K562 (cell line): ENCODE data around the gene ZNF521. TPM values are rescaled to one million over a fixed set of nuclear protein-coding genes. Genes with fewer than 3 reads are reported as not detected.

Source experiments
- ATAC-seq: fragments of 200-7000 bp; cut with Tn5 transposase; 3 replicates; pipeline ENCODE4 v1.9.1; 2020; ENCODE audit warnings: moderate library complexity
- BruUV-seq: library from RNA; stranded (reverse); fragments of 400-500 nt; replicated peaks from 2 replicates; lab custom pipeline; 2021; lab: Mats Ljungman, UMichigan
- CTCF ChIA-PET: fragments of 300-600 bp; formaldehyde crosslinking; extraction: SDS; loops from one replicate; lab custom pipeline; 2021; ENCODE audit warnings: low intra/inter-chr PET ratio; lab: Yijun Ruan, JAX
- POLR2A ChIA-PET: fragments of 300-600, 350-650 bp; sonication (Branson Sonifier 250); formaldehyde crosslinking; extraction: SDS; loops from one replicate; lab custom pipeline; 2021; ENCODE audit warnings: antibody characterized with exemption, inconsistent platforms; lab: Yijun Ruan, JAX
- DNase-seq, 4 experiments: peaks; one replicate each; pipeline versions ENCODE4 v3.0.0 to v3.0.0-alpha.2; 2011 to 2018; ENCODE audit warnings: low spot score in 3 of 4, mixed read lengths in 3 of 4; ENCODE audit errors: extremely low read depth in 1 of 4
- FAIRE-seq: peaks from 2 replicates; lab custom pipeline; 2011; peaks lifted over from hg19 to GRCh38; lab: Jason Lieb, UNC
- H2AFZ ChIP-seq: 2 replicates; pipeline ENCODE4 v1.6.0; 2011; ENCODE audit warnings: low read depth, low read length, control low read depth, inconsistent platforms
- H3K27ac ChIP-seq: fragments of 200-600 bp; 3 replicates; pipeline ENCODE4 v1.8.0; 2011; ENCODE audit warnings: low read depth, mild to moderate bottlenecking, control low read depth, inconsistent platforms, low read length, moderate library complexity, mixed read lengths; ENCODE audit errors: extremely low read depth
- H3K27me3 ChIP-seq, 2 experiments: fragments of 300-600 bp in 1 of 2; 2 replicates in 1 of 2; 3 replicates in 1 of 2; pipeline versions ENCODE4 v1.6.0 to v1.8.0; 2011; ENCODE audit warnings: inconsistent platforms in 2 of 2, low read length in 2 of 2, mild to moderate bottlenecking in 1 of 2, mixed read lengths in 1 of 2, moderate library complexity in 1 of 2; ENCODE audit not compliant: control insufficient read depth in 2 of 2, insufficient read depth in 2 of 2
- H3K36me3 ChIP-seq: fragments of 300-600 bp; 3 replicates; pipeline ENCODE4 v1.8.0; 2011; ENCODE audit warnings: mild to moderate bottlenecking, low read length, inconsistent platforms; ENCODE audit not compliant: control insufficient read depth, insufficient read depth
- H3K4me1 ChIP-seq, 2 experiments: fragments of 200-600 bp in 1 of 2; replicated peaks in 1 of 2; 2 replicates in 1 of 2; 3 replicates in 1 of 2; pipeline versions ENCODE4 v1.5.1 to v1.8.0; 2011; ENCODE audit warnings: inconsistent platforms in 2 of 2, low read length in 2 of 2, mild to moderate bottlenecking in 1 of 2, mixed read lengths in 1 of 2, moderate library complexity in 1 of 2; ENCODE audit not compliant: control insufficient read depth in 2 of 2, insufficient read depth in 2 of 2
- H3K4me2 ChIP-seq: 2 replicates; pipeline ENCODE4 v1.6.1; 2011; ENCODE audit warnings: low read length, control low read depth, inconsistent platforms, mixed read lengths; ENCODE audit not compliant: insufficient read depth
- H3K4me3 ChIP-seq: fragments of 200-600 bp; sonication (generic), shearing (Covaris generic); 2 replicates; pipeline ENCODE4 v1.5.1; 2016; ENCODE audit warnings: control low read depth, inconsistent platforms
- H3K79me2 ChIP-seq: fragments of 200-600 bp; 3 replicates; pipeline ENCODE4 v1.8.0; 2011; ENCODE audit warnings: low read length, inconsistent platforms; ENCODE audit not compliant: control insufficient read depth, insufficient read depth
- H3K9ac ChIP-seq, 2 experiments: 2 replicates each; pipeline versions ENCODE4 v1.6.0 to v1.6.1; 2011; ENCODE audit warnings: low read depth in 2 of 2, low read length in 2 of 2, control low read depth in 1 of 2, inconsistent platforms in 1 of 2, mild to moderate bottlenecking in 1 of 2, mixed read lengths in 1 of 2; ENCODE audit not compliant: insufficient read depth in 1 of 2
- H3K9me1 ChIP-seq: one replicate; pipeline ENCODE4 v1.6.0; 2011; ENCODE audit warnings: inconsistent platforms, mild to moderate bottlenecking, low read length, moderate library complexity; ENCODE audit not compliant: control insufficient read depth, insufficient read depth
- H3K9me3 ChIP-seq: replicated peaks from 2 replicates; pipeline ENCODE4 v1.5.1; 2011; ENCODE audit warnings: low read depth, low read length, inconsistent platforms; ENCODE audit not compliant: control insufficient read depth, insufficient read depth
- H4K20me1 ChIP-seq: replicated peaks from 2 replicates; pipeline ENCODE4 v1.6.1; 2011; ENCODE audit warnings: low read length, inconsistent platforms, mixed read lengths; ENCODE audit not compliant: control insufficient read depth, insufficient read depth
- CAMTA2 ChIP-seq: fragments of 250-450 bp; sonication (Bioruptor Pico); conservative IDR thresholded peaks from 2 replicates; pipeline ENCODE4 v1.5.1; 2022
- CBX8 ChIP-seq: fragments of 200-600 bp; sonication (generic); IDR thresholded peaks from 2 replicates; pipeline ENCODE4 v1.6.1; 2012; ENCODE audit warnings: borderline replicate concordance, mixed run types, low read depth, mild to moderate bottlenecking, moderate library complexity, mixed read lengths, low read length, control low read depth, inconsistent platforms; ENCODE audit not compliant: poor library complexity, severe bottlenecking; ENCODE audit errors: extremely low read depth
- PHF20 ChIP-seq: fragments of 450-650 bp; IDR thresholded peaks from 2 replicates; pipeline ENCODE4 v1.6.1; 2018; ENCODE audit not compliant: partially characterized antibody
- PPARD ChIP-seq: fragments of 250-450 bp; sonication (Bioruptor Pico); IDR thresholded peaks from 2 replicates; pipeline ENCODE4 v1.8.0; 2022; ENCODE audit warnings: inconsistent platforms, mild to moderate bottlenecking, moderate library complexity
- RB1 ChIP-seq: fragments of 450-650 bp; IDR thresholded peaks from 2 replicates; pipeline ENCODE4 v1.6.1; 2017; ENCODE audit warnings: low read depth, mild to moderate bottlenecking
- SMARCA5 ChIP-seq: fragments of 450-650 bp; IDR thresholded peaks from 2 replicates; pipeline ENCODE4 v1.6.1; 2016
- SNIP1 ChIP-seq: fragments of 450-650 bp; IDR thresholded peaks from 2 replicates; pipeline ENCODE4 v1.7.1; 2017; ENCODE audit warnings: low read depth, mild to moderate bottlenecking
- SREBF1 ChIP-seq: fragments of 150-350 bp; IDR thresholded peaks from 2 replicates; pipeline ENCODE4 v1.6.1; 2014; ENCODE audit warnings: antibody characterized with exemption, low read depth, low read length, borderline replicate concordance
- ZBTB43 ChIP-seq: sonication (generic); formaldehyde crosslinking; IDR thresholded peaks from 2 replicates; pipeline ENCODE4 v1.8.0; 2023; ENCODE audit warnings: mild to moderate bottlenecking, missing genetic modification reagents
- WGBS: fragments of 100-300 bp; shearing (Covaris generic); methylation state at CpG from one replicate; pipeline ENCODE4 v1.1.6; 2016; ENCODE audit warnings: low coverage, mixed read lengths; ENCODE audit not compliant: insufficient coverage; ENCODE audit errors: missing lambda C conversion rate; 5-methylcytosine and 5-hydroxymethylcytosine counted together
- in situ Hi-C: fragments of 300-500 bp; cut with MboI; formaldehyde crosslinking; loops from 4 replicates; pipeline ENCODE4 v1.15.0; 2018; ENCODE audit warnings: inconsistent platforms, mixed read lengths
- intact Hi-C: fragments of 100-400 bp; cut with micrococcal nuclease; formaldehyde crosslinking; loops from 2 replicates; pipeline ENCODE4 v1.14.2; 2022
- polyA plus RNA-seq, 8 experiments: library from polyadenylated mRNA; depleted of rRNA in 4 of 8; stranded (reverse) in 5 of 8; unstranded in 3 of 8; fragments of >200 nt; fragmentation: Nextera tagmentation in 2 of 8; fragmentation: Illumina TruSeq in 1 of 8; extraction: Ambion mirVana in 2 of 8; extraction: Trizol in 1 of 8; gene quantifications; 2 replicates each; pipeline versions ENCODE4 v1.2.1 to v1.2.3, GENCODE V29; 2011 to 2014; ENCODE audit warnings: inconsistent platforms in 1 of 8, missing spikeins in 1 of 8
- total RNA-seq, 7 experiments: library from RNA; depleted of rRNA in 6 of 7; stranded (reverse); fragments of >200 nt in 6 of 7; fragmentation: Illumina TruSeq in 2 of 7; extraction: Trizol in 2 of 7; gene quantifications; 2 replicates each; pipeline versions ENCODE4 v1.2.1 to v1.2.3, GENCODE V29; 2011 to 2021; ENCODE audit warnings: low replicate concordance in 1 of 7
- TF ChIP-seq, protein P1 (sequence below): fragments of 450-650 bp; IDR thresholded peaks from 2 replicates; pipeline ENCODE4 v1.6.1; 2017; ENCODE audit warnings: antibody characterized with exemption, mild to moderate bottlenecking

Gene ZNF521
- total and polyA plus RNA-seq, 9 of the 15 experiments (the other 6 are each of a cell fraction or from before 2014, with no cell fraction given) = 1.2 to 5.8 (median 1.6) TPM

DNA sequence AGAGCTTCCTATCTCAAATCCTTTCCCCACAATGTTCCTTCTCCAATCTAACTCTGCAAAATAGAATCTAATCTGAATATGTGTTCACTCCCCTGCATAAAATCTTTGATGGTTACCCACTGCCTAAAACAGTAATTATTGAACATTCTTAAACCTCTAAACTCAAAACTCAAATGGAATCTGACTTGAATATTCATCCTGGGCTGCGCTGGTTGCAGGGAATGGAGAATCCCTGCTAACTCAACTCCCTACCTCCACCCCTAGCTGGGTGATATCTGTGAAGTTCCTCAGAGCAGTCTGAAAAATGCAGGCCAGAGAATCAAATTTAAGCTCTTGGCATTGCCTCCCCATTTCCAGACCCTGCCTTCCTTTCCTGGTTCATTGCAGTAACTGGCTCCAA is 44.8 kb downstream of the ZNF521 start:
- Histone ChIP-seq H3K79me2 (no peaks in the 10 kb centered on the region), H4K20me1 (no peaks in the 10 kb centered on the region), H3K27ac (no peak overlapping the region), H3K4me3 (no peak overlapping the region), H3K9ac (no peak overlapping the region), H3K4me1 (no peaks in the 10 kb centered on the region), H2AFZ (no peak overlapping the region), H3K36me3 (no peaks in the 10 kb centered on the region), H3K9me1 (no peaks in the 10 kb centered on the region), H3K27me3 (no peaks in the 10 kb centered on the region), H3K9me3 (no peaks in the 10 kb centered on the region), H3K4me2 (no peak overlapping the region)
- FAIRE-seq (no peak), ATAC-seq (no peak), DNase-seq (no peak)
- intact Hi-C loops = no loop called here
- ChIA-PET POLR2A (no interaction called here), CTCF (no interaction called here)
- WGBS = 18% methylated on average over 1 of the region's 1 CpG
- in situ Hi-C loops = no loop called here
- BruUV-seq = no TSS peak
- no peak for TF ChIP-seq CAMTA2 (CRISPR knock-in tag)
- no peak for TF ChIP-seq SREBF1
- no peak for TF ChIP-seq PPARD (CRISPR knock-in tag)
- TF ChIP-seq CBX8 = no peak
- no peak for TF ChIP-seq SMARCA5
- TF ChIP-seq, protein P1, sequence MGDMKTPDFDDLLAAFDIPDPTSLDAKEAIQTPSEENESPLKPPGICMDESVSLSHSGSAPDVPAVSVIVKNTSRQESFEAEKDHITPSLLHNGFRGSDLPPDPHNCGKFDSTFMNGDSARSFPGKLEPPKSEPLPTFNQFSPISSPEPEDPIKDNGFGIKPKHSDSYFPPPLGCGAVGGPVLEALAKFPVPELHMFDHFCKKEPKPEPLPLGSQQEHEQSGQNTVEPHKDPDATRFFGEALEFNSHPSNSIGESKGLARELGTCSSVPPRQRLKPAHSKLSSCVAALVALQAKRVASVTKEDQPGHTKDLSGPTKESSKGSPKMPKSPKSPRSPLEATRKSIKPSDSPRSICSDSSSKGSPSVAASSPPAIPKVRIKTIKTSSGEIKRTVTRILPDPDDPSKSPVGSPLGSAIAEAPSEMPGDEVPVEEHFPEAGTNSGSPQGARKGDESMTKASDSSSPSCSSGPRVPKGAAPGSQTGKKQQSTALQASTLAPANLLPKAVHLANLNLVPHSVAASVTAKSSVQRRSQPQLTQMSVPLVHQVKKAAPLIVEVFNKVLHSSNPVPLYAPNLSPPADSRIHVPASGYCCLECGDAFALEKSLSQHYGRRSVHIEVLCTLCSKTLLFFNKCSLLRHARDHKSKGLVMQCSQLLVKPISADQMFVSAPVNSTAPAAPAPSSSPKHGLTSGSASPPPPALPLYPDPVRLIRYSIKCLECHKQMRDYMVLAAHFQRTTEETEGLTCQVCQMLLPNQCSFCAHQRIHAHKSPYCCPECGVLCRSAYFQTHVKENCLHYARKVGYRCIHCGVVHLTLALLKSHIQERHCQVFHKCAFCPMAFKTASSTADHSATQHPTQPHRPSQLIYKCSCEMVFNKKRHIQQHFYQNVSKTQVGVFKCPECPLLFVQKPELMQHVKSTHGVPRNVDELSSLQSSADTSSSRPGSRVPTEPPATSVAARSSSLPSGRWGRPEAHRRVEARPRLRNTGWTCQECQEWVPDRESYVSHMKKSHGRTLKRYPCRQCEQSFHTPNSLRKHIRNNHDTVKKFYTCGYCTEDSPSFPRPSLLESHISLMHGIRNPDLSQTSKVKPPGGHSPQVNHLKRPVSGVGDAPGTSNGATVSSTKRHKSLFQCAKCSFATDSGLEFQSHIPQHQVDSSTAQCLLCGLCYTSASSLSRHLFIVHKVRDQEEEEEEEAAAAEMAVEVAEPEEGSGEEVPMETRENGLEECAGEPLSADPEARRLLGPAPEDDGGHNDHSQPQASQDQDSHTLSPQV = no peak
- no peak for TF ChIP-seq ZBTB43 (CRISPR knock-in tag)
- TF ChIP-seq PHF20 = no peak
- no peak for TF ChIP-seq RB1
- TF ChIP-seq SNIP1 = no peak
